ENCODE data around the gene GRID2IP.
A peak's percentile ranks its signal among the peaks of the same experiment; 100 is the strongest.

The GRID2IP gene

DNA sequence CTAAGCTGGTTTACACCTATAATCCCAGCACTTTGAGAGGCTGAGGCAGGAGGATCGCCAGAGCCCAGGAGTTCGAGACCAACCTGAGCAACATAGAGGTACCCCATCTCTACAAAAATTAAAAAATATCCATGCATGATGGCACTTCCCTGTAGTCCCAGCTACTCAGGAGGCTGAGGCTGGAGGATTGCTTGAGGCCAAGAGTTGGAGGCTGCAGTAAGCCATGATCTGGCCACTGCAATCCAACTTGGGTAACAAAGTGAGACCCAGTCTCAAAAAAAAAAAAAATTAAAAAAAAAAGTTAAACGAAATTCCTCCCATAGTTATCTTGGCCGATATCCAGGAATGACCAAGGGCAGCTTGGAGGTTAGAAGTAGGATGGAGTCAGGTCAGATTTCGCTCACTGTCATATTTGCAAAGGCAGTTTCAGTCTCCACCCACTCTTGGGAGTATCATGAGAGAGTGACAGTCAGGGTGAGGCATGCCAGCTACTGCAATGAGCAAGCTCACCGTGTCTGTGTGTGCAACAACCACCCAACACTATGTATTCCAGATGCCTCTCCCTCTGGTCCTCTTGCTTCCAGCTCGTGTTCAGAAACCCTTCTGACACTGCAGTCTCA is 20.0 kb upstream of the GRID2IP start:
- no peak overlapping the region for H3K4me3 ChIP-seq (replicated peaks in 1 of 2; ENCODE audit: low read depth in 2 of 2, low read length in 2 of 2)
- DNase-seq (ENCODE audit: low read depth in 2 of 2), result peak in 1 of 2 donors; percentile 13
- TF ChIP-seq, protein P1, sequence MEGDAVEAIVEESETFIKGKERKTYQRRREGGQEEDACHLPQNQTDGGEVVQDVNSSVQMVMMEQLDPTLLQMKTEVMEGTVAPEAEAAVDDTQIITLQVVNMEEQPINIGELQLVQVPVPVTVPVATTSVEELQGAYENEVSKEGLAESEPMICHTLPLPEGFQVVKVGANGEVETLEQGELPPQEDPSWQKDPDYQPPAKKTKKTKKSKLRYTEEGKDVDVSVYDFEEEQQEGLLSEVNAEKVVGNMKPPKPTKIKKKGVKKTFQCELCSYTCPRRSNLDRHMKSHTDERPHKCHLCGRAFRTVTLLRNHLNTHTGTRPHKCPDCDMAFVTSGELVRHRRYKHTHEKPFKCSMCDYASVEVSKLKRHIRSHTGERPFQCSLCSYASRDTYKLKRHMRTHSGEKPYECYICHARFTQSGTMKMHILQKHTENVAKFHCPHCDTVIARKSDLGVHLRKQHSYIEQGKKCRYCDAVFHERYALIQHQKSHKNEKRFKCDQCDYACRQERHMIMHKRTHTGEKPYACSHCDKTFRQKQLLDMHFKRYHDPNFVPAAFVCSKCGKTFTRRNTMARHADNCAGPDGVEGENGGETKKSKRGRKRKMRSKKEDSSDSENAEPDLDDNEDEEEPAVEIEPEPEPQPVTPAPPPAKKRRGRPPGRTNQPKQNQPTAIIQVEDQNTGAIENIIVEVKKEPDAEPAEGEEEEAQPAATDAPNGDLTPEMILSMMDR (IDR thresholded peaks at IDR 0.05; ENCODE audit: low read depth, low read length), result no peak

DNA sequence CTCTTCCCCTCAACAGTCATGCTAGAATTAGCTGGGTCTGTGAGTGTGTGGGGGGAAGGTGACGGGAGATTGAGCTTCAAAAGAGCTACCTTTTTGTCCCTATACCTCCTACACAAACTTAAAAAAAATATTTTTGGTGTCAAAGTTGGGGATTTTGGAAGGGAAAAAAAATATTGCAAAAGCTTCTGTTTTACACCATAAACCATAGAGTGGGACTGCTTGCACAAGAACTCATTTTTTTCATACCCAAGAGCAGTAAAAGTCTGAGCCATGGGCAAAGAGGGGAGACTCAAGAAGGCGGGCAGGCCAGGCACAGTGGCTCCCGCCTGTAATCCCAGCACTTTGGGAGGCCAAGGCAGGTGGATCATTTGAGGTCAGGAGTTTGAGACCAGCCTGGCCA is 16.6 kb upstream of the GRID2IP start:
- H3K4me3 ChIP-seq (replicated peaks in 1 of 2; ENCODE audit: low read depth in 2 of 2, low read length in 2 of 2), result no peak overlapping the region
- TF ChIP-seq, protein P1 (IDR thresholded peaks at IDR 0.05; ENCODE audit: low read depth, low read length), result no peak
- DNase-seq (ENCODE audit: low read depth in 2 of 2), result no peak

DNA sequence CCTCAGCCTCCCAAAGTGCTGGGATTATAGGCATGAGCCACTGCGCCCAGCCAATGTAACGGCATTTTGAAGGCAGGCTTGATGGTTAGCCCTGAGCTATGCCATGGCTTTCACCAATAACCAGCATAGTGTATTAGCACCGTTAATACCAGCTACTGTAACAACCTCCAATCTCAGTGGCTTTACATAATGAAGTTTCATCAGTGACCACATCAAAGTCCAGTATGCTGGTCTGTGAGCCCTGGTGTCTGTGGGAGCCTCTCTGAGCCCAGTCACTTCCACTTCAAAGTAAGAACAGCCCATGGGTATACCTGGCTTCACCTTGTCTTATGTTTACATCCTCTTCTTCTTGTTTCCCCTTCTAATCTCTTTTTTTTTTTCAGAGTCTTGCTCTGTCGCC is 14.4 kb upstream of the GRID2IP start:
- TF ChIP-seq, protein P1 (IDR thresholded peaks at IDR 0.05; ENCODE audit: low read depth, low read length), result no peak

DNA sequence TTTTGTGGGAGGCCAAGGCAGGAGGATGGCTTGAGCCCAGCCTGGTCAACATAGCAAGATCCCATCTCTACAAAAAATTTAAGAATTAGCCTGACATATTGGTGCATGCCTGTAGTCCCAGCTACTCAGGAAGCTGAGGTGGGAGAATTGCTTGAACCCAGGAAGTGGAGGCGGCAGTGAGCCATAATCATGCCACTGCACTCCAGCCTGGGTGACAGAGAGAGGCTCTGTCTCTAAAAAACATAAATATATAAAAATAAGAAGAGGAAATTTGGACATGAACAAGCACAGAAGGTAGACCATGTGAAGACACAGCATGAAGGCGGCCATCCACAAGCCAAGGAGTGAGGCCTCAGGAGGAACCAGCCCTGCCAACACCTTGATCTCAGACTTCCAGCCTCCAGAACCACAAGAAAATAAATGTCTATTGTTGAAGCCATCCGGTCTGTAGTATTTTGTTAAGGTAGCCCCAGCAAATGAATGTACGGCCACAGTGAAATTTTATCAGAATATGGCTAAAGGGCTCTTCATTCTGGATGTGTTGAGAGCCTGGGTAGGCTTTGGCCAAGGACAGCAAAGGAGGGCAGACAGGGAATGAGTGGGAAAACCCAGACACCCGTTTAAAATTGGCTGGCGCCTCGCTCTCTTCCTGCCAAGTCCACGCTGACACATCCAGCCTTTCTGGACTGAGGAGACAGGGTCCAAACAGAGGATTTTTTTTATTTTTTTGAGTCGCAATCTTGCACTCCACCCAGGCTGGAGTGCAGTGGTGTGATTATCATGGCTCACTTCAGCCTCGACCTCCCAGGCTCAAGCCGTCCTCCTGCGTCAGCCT is 12.9 kb upstream of the GRID2IP start:
- TF ChIP-seq, protein P1 (IDR thresholded peaks at IDR 0.05; ENCODE audit: low read depth, low read length), result no peak
- H3K4me3 ChIP-seq (replicated peaks in 1 of 2; ENCODE audit: low read depth in 2 of 2, low read length in 2 of 2), result no peak overlapping the region
- peak in 1 of 2 donors; percentile 17 for DNase-seq (ENCODE audit: low read depth in 2 of 2)

More for the DNA sequence above, 14.4 kb upstream of the GRID2IP start:
- H3K4me3 ChIP-seq (replicated peaks in 1 of 2; ENCODE audit: low read depth in 2 of 2, low read length in 2 of 2), result no peak overlapping the region
- no peak for DNase-seq (ENCODE audit: low read depth in 2 of 2)

DNA sequence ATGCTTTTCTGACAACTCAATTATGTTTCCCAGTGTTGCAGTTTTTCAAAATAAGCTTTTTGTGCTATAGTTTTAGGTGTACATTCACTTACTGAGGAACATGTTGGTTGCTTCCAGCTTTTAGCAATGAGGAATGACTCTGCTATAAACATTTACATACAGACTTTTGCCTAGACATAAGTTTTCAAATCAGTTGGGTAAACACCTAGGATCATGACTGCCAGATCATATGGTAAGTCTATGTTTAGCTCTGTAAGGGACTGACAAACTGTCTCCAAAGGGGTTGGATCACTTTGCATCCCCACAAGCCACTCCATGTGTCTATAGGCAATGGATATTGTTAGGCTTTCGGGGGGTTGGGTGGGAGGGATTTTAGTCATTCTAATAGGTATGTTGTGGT is 10.8 kb upstream of the GRID2IP start:
- TF ChIP-seq, protein P1 (IDR thresholded peaks at IDR 0.05; ENCODE audit: low read depth, low read length), result no peak
- H3K4me3 ChIP-seq (replicated peaks in 1 of 2; ENCODE audit: low read depth in 2 of 2, low read length in 2 of 2), result no peak overlapping the region
- no peak for DNase-seq (ENCODE audit: low read depth in 2 of 2)

DNA sequence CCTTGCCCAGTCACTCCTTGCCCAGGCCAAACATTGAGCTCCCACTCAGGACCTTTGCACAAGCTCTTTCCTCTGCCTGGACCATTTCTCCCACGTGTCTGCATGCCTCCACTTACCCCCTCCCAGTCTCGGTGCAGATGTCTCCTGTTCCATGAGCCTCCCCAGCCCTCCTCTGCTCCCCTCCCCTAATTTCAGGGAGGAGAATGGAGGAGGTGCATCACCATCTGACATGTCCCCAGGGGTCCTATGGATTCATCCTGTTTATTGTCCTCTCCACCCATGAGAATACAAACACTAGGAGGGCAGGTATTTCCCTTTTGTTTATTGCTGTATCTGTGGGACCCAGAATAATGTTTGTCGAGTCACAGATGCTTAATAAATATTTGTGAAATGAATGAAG is 8.6 kb upstream of the GRID2IP start:
- no peak overlapping the region for H3K4me3 ChIP-seq (replicated peaks in 1 of 2; ENCODE audit: low read depth in 2 of 2, low read length in 2 of 2)
- DNase-seq (ENCODE audit: low read depth in 2 of 2), result no peak
- TF ChIP-seq, protein P1 (IDR thresholded peaks at IDR 0.05; ENCODE audit: low read depth, low read length), result no peak

Data from cardiac fibroblast (primary cell).